Measurements from ENCODE around the gene GABRB3.

- TF ChIP-seq POLR2A (IDR thresholded peaks at IDR 0.05; ENCODE audit: low read length) (no peak), GATA1 (IDR thresholded peaks at IDR 0.05; ENCODE audit: low read depth, low read length) (no peak)
Measured at GRCh38 chr15:26628879-26629529, 143.9 kb downstream of the GABRB3 start.
